Stimulated activated CD8-positive, alpha-beta memory T cell treated with anti-CD3 and anti-CD28 coated beads, Interleukin-7, amount 100 ng/mL, for 1 hour (primary cell): ENCODE data around the gene JAK1.

Source experiments
- DNase-seq, 2 donors: peaks; one replicate each; pipeline ENCODE4 v3.0.0-alpha.2; 2020; ENCODE audit warnings: low read depth in 2 of 2

The JAK1 gene

GRCh38 chr1:64866689-64867088 is 99.7 kb downstream of the JAK1 start:
- DNase-seq: no peak

- no peak for DNase-seq
Observed at GRCh38 chr1:64865105-64865757, 101.1 kb downstream of the JAK1 start.

GRCh38 chr1:64864018-64864940 is 102.1 kb downstream of the JAK1 start:
- peak; percentile 16 to 24 for DNase-seq

- no peak for DNase-seq
Observed at GRCh38 chr1:64861611-64862010, 104.7 kb downstream of the JAK1 start.

- DNase-seq: no peak
Observed at GRCh38 chr1:64857347-64857746, 109.0 kb downstream of the JAK1 start.

- DNase-seq: no peak
Observed at GRCh38 chr1:64856553-64856952, 109.8 kb downstream of the JAK1 start.

- DNase-seq: no peak
Observed at GRCh38 chr1:64855557-64855956, 110.8 kb downstream of the JAK1 start.

- no peak for DNase-seq
Observed at GRCh38 chr1:64854674-64855073, 111.7 kb downstream of the JAK1 start.

DNA sequence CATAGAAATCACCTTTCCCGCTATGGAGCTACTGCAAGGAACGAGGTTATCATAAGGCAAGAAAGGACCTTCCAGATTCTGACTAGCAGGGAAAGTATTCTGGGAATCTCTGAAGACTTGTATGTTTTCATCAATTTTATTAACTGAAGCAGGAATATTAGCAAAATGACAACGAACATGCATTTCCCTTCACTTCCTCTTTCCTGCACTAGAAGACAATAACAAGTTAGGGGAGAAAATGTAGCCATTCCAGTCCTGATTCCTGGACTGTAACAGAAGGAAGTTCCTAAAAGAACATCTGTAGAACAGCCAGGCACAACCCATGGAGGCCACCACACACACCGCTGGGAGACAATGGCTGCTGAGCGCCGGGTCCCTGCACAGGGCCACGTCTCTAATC is 114.7 kb downstream of the JAK1 start:
- DNase-seq: no peak

DNA sequence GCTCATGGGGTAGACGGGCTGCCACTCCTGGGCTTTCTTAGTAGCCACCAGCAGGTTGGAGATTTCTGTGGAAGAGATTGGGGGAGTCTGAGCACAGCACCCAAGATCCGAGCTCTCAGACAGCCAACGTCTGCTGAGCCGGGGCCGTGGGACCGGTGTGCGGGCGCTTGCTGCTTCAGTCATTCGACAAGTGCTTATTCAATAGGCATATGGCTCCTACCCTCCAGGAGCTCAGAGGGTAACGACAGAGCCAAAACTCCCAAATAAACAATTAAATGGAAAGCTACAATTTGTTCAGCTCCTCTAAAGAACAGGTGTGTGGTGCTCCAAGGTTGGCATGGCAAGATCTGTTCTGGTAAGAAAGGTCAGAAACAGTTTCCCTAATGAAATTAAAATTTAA is 115.5 kb downstream of the JAK1 start:
- no peak for DNase-seq

DNA sequence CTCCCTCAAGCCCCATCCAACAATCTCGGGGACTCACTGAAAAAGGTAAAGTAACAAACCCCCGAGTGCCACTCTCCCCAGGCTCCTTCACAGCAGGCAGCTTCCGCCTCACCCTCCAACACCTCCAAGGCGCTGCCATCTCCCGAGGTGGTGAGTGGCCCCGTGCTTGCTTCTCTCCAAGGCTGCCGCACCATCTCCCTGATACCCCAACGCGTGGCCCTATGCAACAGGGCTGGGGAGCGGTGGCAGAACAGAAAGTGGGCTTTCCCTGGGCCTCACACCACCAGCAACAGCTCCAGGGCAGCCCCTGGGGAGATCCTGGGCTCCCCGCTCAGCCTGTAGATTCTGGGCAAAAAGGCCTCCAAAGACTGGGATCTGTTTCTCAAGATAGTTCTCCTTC is 116.4 kb downstream of the JAK1 start:
- no peak for DNase-seq

DNA sequence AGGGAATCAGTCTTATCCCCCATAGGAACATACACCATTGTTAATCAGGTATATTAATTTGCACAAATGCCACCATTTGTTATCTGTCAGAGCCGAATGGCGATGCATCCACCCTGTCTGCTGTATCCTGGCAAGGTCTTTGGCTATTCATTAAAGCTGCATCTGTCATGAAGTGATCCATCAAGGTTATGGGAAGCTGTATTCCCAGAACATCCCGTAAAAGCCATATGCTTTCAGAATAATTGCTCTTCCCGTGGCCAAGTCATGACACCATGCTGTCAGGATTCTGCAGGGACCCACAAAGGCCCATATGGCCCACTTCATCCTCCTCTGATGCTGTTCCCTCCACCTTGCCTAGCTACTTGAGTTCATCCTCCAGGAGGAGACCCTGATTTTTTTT is 117.5 kb downstream of the JAK1 start:
- DNase-seq: no peak

- no peak for DNase-seq
Observed at GRCh38 chr1:64848136-64848535, 118.2 kb downstream of the JAK1 start.

DNA sequence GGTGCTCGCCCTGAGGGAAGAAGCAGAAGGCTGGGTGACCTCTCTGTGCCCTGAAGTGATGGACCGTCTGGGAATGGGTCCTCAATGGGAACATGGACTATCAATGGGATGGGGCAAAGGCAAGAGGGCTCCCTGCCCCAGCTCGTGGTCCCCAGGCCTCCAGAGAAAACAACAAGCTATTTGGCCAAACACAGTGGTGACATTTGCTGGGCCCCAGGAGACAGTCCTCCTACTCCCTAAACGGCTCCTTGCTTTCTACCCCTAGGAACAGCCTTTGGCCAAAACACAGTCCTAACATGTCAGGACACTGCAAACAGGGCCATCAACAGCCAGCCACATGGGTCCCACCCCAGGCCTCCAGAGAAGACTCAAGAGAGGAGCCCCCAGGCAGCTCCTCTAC is 118.7 kb downstream of the JAK1 start:
- DNase-seq: no peak

DNA sequence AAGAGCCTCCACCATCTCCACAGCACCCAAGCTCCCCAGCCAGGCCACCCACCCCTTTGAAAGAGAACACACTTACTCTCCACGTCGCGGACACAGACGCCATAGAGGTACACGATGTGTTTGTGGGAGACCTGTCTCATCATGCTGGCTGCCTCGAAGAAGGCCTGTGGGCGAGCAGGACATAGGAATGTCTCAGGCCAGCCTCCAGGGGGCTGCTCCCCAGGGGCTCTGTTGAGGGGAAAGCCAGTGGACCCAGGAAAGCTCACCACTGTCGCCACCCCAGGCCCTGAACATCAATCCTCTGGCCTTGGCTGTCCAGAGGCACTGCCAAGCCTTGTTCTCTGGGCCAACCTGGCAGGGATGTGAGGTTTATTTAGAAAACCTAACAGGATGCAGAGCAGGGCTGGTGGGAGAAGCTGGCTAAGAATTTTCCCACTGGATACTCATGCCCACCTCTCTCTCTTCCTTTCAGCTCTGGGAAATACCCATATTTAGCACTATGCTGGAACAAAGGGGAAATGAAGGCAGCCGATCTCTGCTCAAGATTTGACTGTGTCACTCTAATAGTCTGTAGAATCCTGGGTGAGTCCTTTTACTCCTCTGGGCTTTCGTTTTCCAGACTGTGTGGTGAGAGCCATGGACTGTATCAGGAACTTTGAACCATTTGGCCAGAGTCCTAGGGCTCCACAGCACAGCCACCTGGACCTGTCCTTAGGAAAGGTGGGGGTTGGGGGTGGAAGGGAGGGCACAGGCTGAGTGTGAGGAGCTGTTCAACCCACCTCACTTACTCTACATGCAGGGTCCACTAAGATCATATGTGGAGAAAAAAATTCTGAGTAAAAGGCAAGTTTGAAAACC is 119.5 kb downstream of the JAK1 start:
- DNase-seq: no peak

DNA sequence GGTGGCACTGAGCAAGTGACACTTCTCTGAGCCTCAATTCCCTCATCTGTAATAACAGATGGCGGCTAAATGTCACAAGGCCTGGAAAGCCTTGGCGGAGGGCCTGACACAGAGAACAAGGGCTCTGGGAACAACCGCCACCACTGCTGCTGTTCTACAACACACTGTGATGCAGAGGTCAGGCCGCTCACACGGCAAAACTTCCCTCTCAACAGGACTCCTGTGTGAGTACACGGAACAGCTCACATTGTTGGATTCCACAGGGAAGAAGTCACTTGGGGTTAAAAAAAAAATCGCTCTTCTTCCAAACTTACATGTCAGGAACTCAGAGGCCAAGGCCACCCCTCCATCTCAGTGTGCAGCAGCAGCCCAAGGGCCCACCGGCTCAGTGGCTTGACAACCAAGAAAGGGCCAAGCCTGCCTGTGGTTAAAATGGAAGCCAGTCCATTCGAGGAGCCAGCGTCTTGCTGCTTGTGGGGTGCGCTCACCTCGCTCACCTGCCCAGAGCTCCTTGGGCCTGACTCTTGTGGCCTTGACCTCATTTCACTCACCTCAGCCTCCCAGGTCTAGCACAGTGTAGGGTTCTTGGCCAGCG is 120.4 kb downstream of the JAK1 start:
- DNase-seq: no peak

GRCh38 chr1:64844609-64845008 is 121.7 kb downstream of the JAK1 start:
- DNase-seq: no peak

GRCh38 chr1:64844175-64844574 is 122.2 kb downstream of the JAK1 start:
- no peak for DNase-seq

DNA sequence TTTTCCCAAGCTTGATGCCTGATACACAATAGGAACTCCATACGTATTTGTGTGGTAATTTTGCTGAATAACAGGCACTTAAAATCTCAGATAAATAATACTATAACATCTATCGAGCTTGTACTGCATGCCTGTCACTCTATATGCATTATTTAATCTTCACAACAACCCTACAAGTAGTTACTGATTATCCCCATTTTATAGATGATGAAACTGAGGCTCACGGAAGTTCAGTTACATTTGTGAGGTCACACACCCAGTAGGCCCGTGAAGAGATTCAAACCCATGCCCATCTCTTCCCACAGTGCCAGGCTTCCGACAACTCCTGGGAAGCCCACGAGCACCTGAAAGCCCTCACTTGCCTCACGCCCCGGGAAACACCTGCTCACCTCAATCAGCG is 122.7 kb downstream of the JAK1 start:
- DNase-seq: no peak

GRCh38 chr1:64842224-64842623 is 124.1 kb downstream of the JAK1 start:
- DNase-seq: no peak

DNA sequence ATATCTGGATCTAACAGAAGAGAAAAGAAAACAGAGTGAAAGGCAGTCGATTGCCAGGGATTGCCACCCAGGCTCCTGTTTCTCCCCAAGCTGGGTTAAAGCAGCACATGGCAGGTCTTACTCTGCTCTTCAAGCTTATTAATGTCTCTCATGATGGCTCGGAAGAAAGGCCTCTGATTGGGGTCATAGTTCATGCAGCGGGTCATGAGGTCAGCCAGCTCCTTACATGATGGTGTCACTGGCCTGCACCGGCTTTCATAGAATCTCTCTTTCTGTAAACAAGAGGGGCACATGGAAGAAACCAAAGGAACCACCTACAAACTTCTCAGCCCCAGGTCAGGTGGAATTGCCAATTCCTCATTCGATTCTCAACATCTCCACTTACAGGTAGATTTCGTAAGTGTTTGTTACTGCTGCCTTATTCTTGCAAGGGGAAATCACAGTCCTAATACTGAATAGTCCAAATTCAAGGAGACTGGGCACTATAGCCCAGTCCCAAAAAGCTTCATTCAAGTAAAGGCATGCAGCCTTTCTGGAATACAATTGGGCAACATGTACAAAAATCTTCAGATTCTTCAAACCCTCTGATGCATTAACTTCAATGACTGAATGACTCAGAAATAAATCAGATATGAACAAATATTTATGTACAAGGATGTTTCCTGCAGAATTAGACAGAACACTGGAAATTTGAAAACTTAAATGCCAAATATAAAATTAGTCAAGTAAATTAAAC is 124.9 kb downstream of the JAK1 start:
- no peak for DNase-seq
